ENCODE data around the gene PRM1. TPM values are rescaled to one million over a fixed set of nuclear protein-coding genes. Genes with fewer than 3 reads are reported as not detected.

PRM1 gene
- total and polyA plus RNA-seq, 10 donors: not detected

DNA sequence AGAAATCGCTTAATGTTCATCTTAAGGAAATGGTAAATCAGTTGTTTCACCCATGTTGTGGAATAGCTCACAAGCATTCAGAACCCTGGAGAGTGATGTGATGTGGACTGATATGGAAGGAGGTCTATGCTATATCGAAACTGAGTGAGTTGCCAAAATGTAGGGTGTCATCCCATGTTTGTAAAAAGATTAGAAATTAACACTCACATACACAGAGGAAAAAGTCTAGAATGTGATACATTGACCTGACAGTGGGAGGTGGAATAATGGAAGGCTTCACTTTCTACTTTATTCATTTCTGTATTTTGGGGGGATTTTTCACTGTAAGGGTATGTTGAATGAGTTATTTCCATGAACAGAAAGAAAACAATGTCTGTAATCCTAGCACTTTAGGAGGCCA lies 4.7 kb upstream of the PRM1 start:
- no peak overlapping the region for H3K27ac ChIP-seq
- no peaks in the 10 kb centered on the region for H3K4me1 ChIP-seq
- no peaks in the 10 kb centered on the region for H3K9me3 ChIP-seq
- H3K27me3 ChIP-seq (replicated peaks in 1 of 7): no peaks in the 10 kb centered on the region
- H3K36me3 ChIP-seq: no peaks in the 10 kb centered on the region
- intact Hi-C loops (cut with DNase I; ENCODE audit: low total_unique reads): no loop called here
- DNase-seq: no peak
- 81 to 90% (median 84%) methylated on average over 2 of the region's 2 CpGs for WGBS, 5 donors
- H3K4me3 ChIP-seq: no peak overlapping the region
- TF ChIP-seq POLR2A (IDR thresholded peaks at IDR 0.05): no peak
- TF ChIP-seq, protein P1, sequence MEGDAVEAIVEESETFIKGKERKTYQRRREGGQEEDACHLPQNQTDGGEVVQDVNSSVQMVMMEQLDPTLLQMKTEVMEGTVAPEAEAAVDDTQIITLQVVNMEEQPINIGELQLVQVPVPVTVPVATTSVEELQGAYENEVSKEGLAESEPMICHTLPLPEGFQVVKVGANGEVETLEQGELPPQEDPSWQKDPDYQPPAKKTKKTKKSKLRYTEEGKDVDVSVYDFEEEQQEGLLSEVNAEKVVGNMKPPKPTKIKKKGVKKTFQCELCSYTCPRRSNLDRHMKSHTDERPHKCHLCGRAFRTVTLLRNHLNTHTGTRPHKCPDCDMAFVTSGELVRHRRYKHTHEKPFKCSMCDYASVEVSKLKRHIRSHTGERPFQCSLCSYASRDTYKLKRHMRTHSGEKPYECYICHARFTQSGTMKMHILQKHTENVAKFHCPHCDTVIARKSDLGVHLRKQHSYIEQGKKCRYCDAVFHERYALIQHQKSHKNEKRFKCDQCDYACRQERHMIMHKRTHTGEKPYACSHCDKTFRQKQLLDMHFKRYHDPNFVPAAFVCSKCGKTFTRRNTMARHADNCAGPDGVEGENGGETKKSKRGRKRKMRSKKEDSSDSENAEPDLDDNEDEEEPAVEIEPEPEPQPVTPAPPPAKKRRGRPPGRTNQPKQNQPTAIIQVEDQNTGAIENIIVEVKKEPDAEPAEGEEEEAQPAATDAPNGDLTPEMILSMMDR (IDR thresholded peaks at IDR 0.05 in 8 of 11, conservative IDR thresholded peaks at IDR 0.05 in 3 of 11): no peak

DNA sequence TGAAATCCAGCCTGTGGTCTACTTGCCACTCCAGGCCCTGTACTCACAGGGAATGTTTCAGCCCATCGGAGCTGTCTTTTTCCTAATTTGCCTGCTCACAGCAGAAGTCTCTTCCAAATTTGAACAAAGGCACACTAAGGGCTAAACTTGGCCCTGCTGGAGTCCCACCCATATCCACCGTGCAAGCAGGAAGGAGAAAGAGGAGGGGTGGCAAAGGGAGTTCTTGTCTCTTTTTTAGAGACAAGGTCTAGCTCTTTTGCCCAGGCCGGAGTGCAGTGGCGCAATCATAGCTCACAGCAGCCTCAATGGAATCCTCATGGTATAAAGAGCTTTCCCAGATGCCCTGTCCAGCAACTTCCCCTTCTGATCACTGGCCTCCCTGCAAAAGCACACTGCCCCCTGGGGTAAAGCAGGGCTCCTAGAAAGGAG lies 2.7 kb upstream of the PRM1 start:
- Histone ChIP-seq H3K4me1 (peaks cover 0 to 7% (median 0%) of the 10 kb centered on the region in 6 donors), H3K27ac (no peak overlapping the region), H3K9me3 (no peaks in the 10 kb centered on the region), H3K27me3 (replicated peaks in 1 of 7) (no peaks in the 10 kb centered on the region), H3K4me3 (no peak overlapping the region), H3K36me3 (no peaks in the 10 kb centered on the region)
- intact Hi-C loops (cut with DNase I; ENCODE audit: low total_unique reads): no loop called here
- DNase-seq: no peak
- TF ChIP-seq, protein P1 (IDR thresholded peaks at IDR 0.05 in 8 of 11, conservative IDR thresholded peaks at IDR 0.05 in 3 of 11): no peak
- TF ChIP-seq POLR2A (IDR thresholded peaks at IDR 0.05) (no peak), POLR2AphosphoS5 (IDR thresholded peaks at IDR 0.05) (no peak)
- 53 to 72% (median 64%) methylated on average over 4 of the region's 4 CpGs for WGBS, 5 donors

DNA sequence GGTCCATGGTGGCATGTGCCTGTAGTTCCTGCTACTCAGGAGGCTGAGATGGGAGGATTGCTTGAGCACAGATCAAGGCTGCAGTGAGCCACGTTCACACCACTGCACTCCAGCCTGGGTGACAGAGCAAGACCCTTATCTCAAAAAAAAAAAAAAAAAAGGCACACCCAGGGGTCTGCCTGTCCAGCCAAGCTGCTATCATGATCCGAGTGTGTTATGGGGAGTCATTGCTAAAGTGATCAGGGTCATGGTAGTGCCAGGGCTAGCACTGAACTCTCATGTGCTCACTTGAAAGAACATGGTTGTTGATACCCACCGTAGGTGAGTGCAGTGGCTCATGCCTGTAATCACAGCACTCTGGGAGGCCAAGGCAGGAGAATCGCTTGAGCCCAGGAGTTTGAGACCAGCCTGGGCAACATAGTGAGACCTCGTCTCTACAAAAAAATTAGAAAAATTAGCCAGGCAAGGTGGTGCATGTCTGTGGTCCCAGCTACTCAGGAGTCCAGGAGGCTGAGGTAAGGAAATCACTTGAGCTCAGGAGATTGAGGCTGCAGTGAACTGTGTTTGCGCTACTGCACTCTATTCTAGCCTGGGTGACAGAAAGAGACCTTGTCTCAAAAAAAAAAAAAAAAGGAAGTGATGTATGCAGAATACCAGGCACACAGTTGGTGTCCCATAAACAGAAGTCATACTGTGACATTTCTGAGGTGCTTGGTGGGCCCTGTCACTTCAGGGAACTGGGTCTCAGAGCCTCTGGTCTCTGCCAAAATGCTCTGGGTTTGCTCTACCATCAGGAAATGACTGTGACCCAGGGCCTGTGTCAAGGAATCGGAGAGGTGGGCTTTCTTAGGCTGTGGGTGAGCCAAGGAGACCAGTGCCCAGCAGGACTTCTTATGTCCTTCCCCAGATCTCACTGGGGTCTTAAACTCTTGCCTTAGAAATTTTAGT lies 2.2 kb downstream of the PRM1 start:
- Histone ChIP-seq H3K4me1 (peaks cover 0 to 9% (median 0%) of the 10 kb centered on the region in 6 donors), H3K36me3 (no peaks in the 10 kb centered on the region), H3K9me3 (no peaks in the 10 kb centered on the region), H3K27ac (no peak overlapping the region), H3K27me3 (replicated peaks in 1 of 7) (no peaks in the 10 kb centered on the region), H3K4me3 (no peak overlapping the region)
- 78 to 86% (median 80%) methylated on average over 7 of the region's 7 CpGs for WGBS, 5 donors
- DNase-seq: no peak
- intact Hi-C loops (cut with DNase I; ENCODE audit: low total_unique reads): no loop called here
- TF ChIP-seq, protein P1 (IDR thresholded peaks at IDR 0.05 in 8 of 11, conservative IDR thresholded peaks at IDR 0.05 in 3 of 11): no peak
- TF ChIP-seq POLR2A (IDR thresholded peaks at IDR 0.05): no peak
- TF ChIP-seq POLR2AphosphoS5 (IDR thresholded peaks at IDR 0.05): no peak

DNA sequence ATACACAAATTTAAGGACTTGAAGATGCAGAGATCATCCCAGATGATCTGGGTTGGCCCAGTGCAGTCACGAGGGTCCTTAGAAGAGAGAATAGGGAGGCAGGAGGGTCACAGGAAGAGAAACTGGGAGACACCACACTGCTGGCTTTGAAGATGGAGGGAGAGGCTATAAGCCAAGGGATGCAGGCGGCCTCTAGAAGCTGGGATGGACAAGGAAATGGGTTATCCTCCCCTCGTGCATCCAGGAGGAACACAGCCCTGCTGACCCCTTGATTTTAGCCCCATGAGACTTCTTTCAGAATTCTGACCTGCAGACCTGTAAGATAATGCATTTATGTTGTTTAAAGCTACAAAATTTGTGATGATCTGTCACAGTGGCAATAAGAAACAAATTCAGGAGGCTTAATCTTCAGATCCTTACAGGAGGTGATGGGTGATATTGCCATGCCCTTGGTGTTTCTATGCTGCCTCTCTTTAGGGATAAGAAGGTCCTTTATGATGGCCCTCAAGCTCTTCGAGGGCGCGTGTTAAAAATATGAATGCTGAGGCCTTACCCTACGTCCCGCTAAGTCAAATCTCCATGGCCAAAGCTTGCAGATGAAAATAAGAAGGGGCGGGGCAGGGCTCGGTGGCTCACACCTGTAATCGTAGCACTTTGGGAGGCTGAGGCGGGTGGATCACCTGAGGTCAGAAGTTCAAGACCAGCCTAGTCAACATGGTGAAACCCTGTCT lies 3.4 kb downstream of the PRM1 start:
- DNase-seq: no peak
- H3K27me3 ChIP-seq (replicated peaks in 1 of 7): no peaks in the 10 kb centered on the region
- H3K27ac ChIP-seq: no peak overlapping the region
- no peak overlapping the region for H3K4me3 ChIP-seq
- no peaks in the 10 kb centered on the region for H3K36me3 ChIP-seq
- no peaks in the 10 kb centered on the region for H3K9me3 ChIP-seq
- intact Hi-C loops (cut with DNase I; ENCODE audit: low total_unique reads): no loop called here
- no peak for TF ChIP-seq POLR2A (IDR thresholded peaks at IDR 0.05)
- TF ChIP-seq POLR2AphosphoS5 (IDR thresholded peaks at IDR 0.05): no peak
- TF ChIP-seq, protein P1 (IDR thresholded peaks at IDR 0.05 in 8 of 11, conservative IDR thresholded peaks at IDR 0.05 in 3 of 11): no peak
- peaks cover 0 to 9% (median 0%) of the 10 kb centered on the region in 6 donors for H3K4me1 ChIP-seq
- 83 to 92% (median 91%) methylated on average over 12 of the region's 12 CpGs for WGBS, 5 donors

Measured in spleen (tissue), 11 donors.